M059J (cell line): Measurements from ENCODE around the gene PSMD3. TPM values are rescaled to one million over a fixed set of nuclear protein-coding genes. Genes with fewer than 3 reads are reported as not detected.
"Not testable (repeated sequence)": the region's sequence is repeated elsewhere in the genome, so short reads cannot be mapped to it uniquely, and the experiment has no call there.

Experiments
- DNase-seq: peaks from one replicate; pipeline ENCODE4 v3.0.0-alpha.2; 2012; ENCODE audit warnings: low read depth
- total RNA-seq: library from RNA; depleted of rRNA; stranded (reverse); fragments of >200 nt; shearing (Covaris generic); gene quantifications from 2 replicates; pipeline ENCODE4 v1.2.3, GENCODE V29; 2014; rRNA removed

The PSMD3 gene
- total RNA-seq = 138 and 170 TPM in 2 replicates

DNA sequence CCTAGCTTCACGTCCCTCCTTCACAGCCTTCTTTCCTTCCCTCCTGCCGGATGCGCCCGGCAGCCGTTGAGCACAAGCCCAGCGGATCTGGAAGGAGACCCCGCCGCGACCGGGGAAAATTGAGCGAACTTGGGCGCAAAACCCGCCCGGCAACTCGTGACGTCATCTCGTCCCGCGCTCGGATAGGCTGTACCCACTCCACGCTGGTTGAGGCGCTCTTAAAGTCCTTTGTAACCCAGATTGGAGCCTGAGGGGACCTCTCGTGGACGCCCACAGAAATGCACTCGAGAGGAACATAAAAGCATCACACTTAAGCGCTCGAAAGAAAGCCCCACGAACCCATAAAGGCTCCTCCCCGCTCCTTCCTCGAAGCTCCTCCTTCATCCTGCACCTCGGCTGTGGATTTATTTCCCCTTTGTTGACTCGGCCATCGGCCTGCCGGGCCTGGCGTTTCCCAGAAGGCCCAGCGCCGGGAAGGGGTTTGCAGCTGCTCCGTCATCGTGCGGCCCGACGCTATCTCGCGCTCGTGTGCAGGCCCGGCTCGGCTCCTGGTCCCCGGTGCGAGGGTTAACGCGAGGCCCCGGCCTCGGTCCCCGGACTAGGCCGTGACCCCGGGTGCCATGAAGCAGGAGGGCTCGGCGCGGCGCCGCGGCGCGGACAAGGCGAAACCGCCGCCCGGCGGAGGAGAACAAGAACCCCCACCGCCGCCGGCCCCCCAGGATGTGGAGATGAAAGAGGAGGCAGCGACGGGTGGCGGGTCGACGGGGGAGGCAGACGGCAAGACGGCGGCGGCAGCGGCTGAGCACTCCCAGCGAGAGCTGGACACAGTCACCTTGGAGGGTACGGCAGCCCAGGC is at the start of gene PSMD3:
PSMD3 (plus strand) TSS at position 457 of the 856 bp plus-strand sequence; CDS start at position 621, 164 bp downstream.
- peak; percentile 99 for DNase-seq

DNA sequence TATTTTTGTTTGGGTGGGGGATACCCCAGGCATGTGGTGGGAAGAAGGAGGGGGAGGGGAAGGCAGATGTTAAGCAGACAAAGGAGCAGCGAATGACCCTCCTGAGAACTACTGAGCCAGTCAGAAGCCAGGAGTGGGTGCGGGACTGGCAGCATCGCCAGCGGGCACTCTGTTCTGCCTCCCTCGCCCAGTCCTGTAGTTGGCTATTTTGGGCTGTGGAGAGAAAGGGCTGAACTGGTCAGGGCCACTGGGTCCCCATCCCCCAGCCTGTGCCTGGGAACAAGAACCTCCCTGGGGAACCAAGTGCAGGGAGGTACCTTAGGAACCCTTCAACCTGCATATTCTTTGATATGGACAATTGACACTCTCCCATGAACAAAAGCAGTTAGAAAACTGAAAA is 46.7 kb upstream of the PSMD3 start:
- DNase-seq = no peak

DNA sequence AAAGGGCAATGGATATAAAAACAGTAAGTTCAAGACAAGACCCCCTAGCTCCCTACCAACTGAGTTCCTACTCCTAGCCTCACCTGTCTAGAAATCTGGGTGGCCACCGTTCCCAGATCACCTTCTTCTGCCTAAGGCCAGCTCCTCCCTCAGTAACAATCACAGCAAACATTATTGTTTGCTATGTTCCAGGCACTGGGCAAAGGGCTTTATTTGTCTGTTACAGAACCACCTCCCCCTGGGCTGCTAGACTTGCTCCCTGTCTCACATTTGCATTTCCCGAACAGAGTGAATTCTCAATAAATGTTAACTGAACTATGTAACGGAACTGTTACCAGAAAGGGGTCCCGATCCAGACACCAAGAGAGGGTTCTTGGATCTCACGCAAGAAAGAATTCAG is 46.3 kb upstream of the PSMD3 start:
- DNase-seq = no peak

DNA sequence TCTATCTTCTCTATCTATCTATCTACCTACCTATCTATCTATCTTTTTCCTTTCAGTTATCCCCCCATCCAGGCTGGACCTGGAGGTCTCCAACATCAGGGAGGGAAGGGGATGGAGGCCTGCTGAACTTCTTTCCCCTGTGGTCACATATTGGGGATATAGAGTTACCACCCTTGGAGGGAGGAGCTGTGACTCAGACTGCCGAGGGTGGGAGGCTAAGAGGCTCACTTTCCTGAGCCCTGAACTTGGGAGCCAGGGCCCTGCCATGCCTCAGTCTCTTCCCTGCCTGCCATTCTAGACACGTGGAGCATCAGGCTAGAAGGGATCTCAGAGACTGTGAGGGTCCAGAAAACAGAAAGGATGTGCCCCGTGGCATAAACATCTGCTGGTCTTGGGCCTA is 44.7 kb upstream of the PSMD3 start:
- no peak for DNase-seq

DNA sequence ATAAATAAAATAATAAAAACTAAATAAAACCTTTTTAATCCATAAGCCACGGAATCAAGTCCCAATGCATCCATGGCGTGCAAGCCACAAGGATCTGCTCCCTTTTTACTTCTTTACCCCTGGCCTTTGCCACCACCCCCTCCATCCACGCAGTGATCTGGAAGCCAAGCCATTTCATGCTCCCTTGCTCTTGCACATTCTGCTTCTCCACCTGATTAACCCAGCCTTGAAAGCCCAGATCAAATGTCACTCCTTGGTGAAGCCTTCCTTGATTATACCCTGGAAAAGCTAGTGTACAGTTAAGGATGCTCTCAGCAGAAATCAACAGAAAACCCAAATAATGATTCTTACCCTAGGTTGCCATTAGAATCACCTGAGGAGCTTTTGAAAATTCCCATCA is 43.2 kb upstream of the PSMD3 start:
- no peak for DNase-seq

DNA sequence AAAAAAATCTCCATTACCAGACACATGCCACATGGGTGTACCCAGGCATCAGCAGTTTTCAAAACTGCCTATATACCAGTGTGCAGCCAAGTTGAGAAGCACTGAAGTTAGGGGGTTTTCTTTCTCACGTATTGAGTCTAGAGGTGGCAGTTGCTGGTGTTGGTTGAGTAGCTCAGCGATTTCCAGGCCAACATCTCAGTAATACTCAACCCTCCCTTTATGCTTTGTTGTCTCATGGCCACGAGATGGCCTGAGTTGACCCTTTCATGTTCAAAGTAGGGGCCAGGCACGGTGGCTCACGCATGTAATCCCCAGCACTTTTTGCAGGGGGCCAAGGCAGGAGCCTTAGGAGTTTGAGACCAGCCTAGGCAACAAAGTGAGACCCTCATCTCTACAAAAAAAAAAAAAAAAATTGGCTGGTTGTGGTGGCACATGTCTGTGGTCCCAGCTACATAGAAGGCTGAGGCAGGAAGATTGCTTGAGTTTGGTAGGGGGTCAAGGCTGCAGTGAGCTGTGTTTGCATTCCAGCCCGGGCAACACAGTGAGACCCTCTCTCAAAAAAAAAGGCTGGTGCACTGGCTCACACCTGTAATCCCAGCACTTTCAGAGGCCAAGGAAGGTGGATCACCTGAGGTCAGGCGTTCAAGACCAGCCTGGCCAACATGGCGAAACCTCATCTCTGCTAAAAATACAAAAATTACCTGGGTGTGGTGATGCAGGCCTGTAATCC is 42.3 kb upstream of the PSMD3 start:
- DNase-seq = no peak

DNA sequence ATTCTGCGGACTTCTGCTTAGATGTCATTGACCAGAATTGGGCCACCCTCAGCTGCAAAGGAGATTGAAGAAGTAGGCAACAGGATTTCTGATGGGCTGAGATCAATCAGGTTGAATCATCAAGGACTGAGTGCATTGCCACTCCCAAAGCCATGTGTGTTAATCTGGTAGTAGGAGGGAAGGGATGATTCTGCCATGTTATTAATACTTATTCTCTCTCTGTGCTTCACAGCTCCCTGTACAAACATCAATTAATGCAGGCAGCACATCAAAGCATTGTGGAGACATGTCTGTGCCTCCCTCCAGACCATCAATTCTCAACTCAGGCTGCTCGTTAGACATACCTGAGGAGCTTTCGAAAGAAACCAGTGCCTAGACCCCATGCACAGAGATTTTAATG is 41.5 kb upstream of the PSMD3 start:
- DNase-seq = no peak

DNA sequence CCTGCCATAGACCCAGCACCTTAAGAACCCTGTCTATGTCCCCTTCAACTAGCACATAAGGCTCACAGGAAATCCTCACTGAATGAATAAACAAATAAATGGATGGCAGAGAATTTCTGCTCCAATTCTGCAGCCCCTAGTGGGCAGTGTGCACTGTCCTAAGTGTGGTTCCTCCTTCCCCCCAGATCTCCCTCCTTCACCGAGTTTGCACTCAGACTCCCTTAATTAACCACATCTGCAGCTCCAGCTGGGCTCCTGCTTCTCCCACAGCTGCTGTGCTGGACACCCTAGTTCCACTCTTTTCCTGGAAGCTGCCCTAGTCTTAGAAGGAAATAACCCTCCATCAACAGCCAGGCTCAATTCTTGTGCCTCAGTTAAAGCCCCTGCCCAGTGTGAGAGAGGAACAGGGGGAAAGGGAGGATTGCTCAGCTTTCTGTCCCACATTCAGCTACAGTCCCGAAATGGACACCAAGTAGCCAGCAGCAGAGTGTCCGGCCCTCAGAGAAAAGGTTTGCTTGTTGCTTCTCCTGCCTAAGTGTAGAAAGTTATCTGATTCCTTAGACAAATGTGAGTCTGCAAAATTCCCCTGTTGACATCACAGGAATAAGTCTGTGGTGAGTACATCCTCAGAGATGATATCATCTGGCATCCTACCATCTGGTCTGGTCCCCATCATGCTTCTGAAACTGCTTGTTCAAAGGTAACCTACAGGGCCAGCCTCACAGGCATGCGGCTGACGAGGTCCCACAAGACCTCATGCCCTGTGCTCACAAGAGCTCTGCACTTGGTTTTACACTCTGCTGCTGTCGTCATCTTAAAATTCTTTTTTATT is 40.8 kb upstream of the PSMD3 start:
- DNase-seq = peak; percentile 76

DNA sequence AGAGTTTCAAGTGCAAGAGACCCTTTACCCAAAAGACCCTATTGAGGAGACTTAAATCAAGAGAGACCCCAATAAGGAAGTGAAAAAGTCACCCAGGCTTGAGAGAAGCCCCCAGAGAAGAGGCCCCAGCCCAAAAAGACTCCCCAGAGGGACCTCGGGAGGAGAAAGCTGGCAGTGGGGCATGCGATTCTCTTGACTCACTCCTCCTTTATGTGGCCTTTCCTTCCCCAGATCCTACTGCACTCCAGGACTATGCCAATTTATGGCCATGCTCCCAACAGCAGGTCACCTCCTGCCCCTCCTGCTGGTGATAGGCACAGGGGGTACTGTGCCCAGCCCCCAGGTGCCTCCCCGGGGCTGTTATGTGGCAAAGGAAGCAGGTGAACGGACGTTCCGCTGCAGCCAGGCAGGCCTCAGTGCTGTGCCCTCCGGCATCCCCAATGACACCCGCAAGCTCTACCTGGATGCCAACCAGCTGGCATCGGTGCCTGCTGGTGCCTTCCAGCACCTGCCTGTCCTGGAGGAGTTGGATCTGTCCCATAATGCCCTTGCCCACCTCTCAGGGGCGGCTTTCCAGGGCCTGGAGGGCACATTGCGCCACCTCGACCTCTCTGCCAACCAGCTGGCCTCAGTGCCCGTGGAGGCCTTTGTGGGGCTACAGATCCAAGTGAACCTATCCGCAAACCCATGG is 36.8 kb upstream of the PSMD3 start:
- no peak for DNase-seq

DNA sequence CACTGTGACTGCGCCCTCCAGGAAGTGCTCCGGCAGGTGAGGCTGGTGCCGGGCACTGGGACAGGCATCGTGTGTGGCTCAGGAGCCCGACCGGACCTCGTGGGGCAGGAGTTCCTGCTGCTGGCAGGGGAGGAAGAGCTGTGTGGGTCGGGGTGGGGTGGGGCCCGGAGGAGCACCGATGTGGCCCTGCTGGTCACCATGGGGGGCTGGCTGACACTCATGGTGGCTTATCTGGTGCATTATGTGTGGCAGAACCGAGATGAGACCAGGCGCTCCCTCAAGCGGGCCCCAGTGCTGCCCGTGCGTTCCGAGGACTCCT is 36.3 kb upstream of the PSMD3 start:
- no peak for DNase-seq

DNA sequence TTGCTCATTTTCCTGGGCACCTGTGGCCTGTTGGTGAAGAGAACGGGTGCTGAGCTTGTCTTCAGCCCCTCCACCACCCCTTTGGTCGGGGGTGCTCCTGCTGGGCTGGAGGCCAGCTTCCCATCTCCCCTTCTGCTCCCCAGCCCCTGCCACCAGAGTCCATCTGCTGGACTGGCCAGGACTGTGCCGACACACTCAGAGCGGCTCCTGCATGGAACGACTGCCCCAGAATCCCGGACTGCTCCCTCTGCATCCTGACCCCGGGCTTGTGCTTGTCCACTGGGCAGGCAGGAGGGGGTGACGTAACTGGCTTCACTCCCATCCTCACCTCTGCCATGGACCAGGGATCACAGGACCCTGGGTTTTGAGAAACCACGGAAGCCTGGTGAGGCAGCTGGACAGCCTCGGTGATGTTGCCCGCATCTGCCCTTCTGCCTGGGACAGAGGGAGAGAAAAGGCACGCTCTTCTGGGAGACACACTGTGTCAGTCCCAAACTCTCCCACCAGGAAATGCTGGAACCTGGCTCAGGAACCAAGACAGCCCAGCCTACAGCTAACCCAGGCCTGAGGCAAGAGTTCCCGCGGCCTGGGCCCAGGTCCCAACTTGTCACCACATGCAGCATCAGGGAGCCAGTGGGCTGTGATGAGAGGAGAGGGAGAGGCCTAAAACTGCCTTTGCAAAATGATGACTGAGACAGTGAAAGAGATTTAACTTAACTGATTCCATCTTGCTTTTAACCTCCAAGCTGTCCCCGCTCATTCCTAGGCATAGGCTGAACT is 33.9 kb upstream of the PSMD3 start:
- DNase-seq = no peak

DNA sequence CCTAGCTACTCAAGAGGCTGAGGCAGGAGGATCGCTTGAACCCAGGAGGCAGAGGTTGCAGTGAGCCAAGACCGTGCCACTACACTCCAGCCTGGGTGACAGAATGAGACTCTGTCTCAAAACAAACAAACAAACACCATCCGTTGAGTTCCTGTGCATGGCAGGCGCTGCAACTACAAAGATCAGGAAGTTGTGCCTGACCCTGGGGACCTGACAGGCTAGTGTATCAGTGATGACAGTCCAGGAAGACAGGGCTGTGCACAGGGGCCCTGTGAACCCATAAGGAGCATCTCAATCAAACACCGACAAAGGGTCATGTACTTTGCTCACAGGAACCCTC is 32.1 kb upstream of the PSMD3 start:
- not testable (repeated sequence) for DNase-seq

DNA sequence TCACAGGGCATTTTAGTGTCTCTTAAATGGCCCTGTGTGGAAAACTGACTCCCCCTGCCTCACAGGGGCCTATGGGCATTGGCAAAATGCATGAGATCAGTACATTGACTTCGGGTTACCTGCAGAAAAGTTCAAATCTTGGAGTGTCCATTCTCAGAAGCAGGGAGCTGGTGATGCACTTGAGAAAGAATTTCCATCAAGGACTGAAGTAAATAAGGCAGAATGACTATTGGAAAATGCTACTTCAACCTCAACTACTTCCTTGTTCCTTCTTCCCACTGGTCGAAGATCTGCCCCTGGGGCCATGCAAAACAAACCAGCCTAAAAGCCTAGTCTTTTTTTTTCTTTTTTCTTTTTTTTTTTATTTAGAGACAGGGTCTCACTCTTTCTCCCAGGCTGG is 31.6 kb upstream of the PSMD3 start:
- no peak for DNase-seq

DNA sequence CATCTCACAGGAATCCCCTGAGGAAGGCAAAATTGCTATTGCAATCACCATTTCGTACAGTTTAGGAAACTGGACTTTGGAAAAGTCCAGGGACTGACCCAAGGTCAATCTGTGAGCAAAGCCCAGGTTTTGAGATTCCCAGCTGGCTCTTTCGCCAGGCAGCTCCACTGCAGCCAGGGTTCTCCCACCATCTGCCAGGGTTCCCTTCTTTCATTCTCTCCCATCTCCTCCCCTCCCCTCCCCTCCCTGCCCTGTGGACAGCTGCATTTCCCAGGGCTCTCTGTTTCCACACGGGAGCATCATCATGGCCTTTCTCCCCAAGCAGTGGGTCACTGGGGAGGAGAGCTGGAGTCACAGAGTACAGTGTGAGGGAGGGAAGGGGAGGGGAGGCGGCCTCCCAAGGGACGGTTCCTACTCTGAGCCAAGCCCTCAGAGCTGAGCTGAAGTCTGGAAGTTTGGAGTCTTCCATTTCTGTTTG is 29.7 kb upstream of the PSMD3 start:
- DNase-seq = no peak

DNA sequence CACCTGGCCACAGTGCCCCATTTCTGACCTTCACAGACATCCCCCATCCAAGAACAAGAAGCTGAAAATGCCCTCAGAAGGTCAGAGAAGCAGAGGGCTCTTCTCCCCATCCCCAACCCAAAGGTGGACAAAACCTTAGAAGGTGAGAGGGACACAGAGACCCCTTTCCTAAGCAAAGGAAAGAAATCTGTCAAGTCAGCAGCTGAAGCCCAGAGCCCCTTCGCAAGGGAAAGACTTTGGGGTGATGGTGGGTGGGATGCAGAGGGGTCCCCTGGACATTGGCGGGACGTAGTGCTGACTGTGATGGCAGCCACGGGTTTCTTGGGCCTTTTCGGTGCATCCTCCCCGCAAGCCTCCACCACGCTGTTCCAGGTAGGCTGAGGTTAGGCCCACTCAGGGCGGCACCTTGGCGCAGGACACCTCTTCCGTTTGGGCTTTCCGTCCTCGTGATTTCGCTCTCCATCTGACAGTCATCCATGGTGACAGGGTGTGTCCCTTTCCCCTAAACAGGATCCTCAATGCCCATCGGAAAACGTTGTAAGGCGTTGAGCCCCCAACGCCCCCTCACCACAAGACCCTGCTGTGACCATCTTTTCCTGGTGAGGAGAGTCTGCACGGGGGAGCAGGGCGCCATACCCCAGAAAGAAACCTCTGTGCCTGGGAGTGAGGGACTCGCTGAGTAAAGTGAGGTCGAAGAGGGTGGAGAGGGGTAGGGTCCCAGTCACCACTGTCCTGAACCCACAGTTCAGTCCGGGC is 28.5 kb upstream of the PSMD3 start:
- DNase-seq = no peak

DNA sequence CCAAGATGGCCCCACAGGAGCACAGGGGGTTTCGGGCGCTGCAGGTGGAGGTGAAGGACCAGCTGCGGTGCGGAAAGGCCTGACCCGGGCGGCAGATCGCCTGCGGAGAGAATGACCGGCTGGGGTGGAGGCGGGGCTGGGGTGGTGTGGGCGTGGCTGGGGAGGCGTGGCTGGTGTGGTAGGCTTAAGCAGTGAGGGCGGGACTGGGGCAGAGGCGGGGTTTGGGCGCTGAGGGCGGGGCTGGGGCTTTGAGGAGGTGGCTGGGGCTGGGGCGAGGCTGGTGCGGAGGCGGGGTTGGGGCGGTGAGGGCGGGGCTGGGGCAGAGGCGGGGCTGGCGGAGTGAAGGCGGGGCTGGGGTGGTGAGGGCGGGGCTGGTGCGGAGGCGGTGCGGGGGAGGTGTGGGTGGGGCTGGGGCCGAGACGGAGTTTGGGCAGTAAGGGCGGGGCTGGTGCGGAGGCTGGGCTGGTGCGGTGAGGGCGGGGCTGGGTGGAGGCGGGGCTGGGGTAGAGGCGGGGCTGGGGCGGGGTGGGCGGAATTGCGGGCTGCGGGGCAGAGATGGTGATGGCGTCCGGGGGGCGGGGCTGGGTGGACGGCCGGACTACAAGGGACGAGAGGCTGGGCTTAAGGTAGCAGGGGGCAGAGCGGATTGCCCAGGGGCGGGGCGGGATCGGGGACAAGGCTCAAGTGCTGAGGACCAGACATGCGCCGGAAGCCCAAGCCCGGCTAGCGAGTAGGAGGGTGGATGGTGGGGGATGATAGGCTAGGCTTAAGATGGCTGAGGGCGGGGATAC is 27.7 kb upstream of the PSMD3 start:
- peak; percentile 88 for DNase-seq

DNA sequence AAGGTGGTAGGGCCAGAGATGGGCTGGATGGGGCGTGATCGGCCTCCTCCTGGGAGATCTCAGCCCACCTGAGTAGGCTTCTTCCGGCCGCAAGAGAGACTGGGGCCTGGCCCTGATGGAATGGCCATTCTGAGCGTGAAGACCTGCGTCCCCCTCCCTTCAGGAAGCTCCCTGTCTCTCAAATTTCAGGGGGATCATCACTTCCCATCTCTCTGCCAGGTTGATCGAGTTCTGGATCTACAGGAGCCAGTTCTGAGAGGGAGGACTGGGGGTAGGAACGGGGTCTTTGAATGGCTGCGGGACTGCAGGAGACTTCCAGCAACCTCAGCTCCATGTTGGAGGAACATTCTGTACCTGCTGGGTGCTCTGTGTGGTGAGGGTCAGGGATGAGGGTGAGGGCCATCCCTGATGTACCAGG is 27.1 kb upstream of the PSMD3 start:
- DNase-seq = no peak

DNA sequence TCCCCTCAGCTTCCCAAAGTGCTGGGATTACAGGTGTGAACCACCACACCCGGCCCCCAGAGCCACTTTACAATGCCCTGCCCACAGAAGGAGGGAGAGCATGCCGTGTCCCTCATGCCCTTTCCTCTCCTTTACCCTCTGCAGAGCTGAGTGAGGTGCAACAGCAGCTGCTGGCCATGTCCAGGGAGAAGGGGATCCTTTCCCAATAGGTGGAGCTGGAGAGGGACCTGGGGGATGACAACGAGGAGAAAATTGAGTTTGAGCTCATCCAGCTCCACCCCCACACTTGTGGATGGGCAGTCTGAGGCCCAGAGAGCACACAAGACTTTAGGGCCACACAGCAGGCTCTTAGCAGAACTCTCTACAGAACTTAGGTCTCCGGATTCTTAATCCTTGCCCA is 25.7 kb upstream of the PSMD3 start:
- DNase-seq = peak; percentile 13

DNA sequence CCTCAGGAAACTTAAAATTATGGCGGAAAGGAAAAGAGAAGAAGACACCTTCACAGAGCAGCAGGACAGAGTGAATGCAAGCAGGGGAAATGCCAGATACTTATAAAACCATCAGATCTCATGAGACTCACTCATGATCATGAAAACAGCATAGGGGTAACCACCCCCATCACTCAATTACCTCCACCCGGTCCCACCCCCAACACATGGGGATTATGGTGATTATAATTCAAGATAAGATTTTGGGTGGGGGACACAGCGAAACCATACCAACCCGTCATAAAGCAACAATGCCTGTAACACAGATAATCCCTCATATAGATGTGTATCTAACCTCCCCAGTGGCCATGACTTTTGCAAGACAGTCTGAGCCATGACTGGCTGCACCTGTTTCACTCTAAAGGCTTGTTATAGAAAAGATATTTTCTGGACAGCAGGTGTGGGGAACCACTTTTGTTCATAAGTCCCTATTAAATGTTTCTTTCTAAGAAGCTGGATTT is 24.8 kb upstream of the PSMD3 start:
- no peak for DNase-seq
